PFSK-1 (cell line): ENCODE results near the gene TPGS1.

Experiments
- POLR2AphosphoS5 ChIP-seq: IDR thresholded peaks from 2 replicates; pipeline ENCODE4 v1.6.1; 2012; ENCODE audit warnings: low read depth, mild to moderate bottlenecking, control low read depth, low read length, moderate library complexity
- SIN3A ChIP-seq: IDR thresholded peaks from 2 replicates; pipeline ENCODE4 v1.6.1; 2012; ENCODE audit warnings: mild to moderate bottlenecking, low read length, moderate library complexity, borderline replicate concordance; ENCODE audit not compliant: insufficient read depth
- TAF1 ChIP-seq: IDR thresholded peaks from 2 replicates; pipeline ENCODE4 v1.6.1; 2012; ENCODE audit warnings: low read length, control low read depth, borderline replicate concordance; ENCODE audit not compliant: insufficient read depth
- TF ChIP-seq, protein P1 (sequence below), 2 experiments: IDR thresholded peaks; 2 replicates each; pipeline versions ENCODE4 v1.6.1 to v1.8.0; 2011 to 2012; ENCODE audit warnings: low read depth in 2 of 2, low read length in 2 of 2, control low read depth in 1 of 2, inconsistent platforms in 1 of 2, mild to moderate bottlenecking in 1 of 2, moderate library complexity in 1 of 2; ENCODE audit not compliant: insufficient read depth in 1 of 2

DNA sequence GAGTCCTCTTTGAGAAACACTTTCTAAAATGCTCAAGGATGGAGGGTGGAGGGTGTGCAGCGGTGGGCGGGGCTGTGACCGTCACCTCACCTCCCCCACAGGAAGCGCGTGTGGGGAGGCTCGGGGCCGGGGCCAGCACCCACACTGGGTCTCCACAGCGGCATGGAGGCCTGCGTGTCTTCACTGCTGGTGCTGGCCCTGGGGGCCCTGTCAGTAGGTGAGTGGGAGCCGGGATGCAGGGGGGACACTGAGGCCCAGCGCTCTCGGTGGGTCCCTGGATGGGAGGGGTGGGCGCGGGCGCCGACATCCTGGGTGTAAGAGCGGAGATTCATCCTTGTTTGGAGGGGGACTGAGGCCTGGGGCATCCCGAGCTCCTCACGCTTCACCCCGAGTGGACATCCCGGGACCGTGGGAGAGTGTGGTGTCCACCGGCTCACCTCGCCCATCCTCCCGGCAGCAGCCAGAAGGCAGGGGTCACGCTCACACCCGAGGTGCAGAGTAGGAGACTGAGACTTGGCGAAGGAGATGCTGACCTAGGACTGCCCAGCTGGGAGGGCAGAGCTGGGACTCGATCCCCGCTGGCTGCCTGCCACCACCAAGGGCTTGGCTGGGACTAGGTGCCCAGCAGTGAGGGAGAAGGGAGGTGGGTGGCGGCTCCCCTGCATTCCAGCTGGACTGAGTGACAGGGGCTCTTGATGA lies 36.8 kb downstream of the TPGS1 start, which contains the start of gene GZMM:
- TF ChIP-seq TAF1 (no peak), POLR2AphosphoS5 (no peak), SIN3A (no peak)
- TF ChIP-seq, protein P1, sequence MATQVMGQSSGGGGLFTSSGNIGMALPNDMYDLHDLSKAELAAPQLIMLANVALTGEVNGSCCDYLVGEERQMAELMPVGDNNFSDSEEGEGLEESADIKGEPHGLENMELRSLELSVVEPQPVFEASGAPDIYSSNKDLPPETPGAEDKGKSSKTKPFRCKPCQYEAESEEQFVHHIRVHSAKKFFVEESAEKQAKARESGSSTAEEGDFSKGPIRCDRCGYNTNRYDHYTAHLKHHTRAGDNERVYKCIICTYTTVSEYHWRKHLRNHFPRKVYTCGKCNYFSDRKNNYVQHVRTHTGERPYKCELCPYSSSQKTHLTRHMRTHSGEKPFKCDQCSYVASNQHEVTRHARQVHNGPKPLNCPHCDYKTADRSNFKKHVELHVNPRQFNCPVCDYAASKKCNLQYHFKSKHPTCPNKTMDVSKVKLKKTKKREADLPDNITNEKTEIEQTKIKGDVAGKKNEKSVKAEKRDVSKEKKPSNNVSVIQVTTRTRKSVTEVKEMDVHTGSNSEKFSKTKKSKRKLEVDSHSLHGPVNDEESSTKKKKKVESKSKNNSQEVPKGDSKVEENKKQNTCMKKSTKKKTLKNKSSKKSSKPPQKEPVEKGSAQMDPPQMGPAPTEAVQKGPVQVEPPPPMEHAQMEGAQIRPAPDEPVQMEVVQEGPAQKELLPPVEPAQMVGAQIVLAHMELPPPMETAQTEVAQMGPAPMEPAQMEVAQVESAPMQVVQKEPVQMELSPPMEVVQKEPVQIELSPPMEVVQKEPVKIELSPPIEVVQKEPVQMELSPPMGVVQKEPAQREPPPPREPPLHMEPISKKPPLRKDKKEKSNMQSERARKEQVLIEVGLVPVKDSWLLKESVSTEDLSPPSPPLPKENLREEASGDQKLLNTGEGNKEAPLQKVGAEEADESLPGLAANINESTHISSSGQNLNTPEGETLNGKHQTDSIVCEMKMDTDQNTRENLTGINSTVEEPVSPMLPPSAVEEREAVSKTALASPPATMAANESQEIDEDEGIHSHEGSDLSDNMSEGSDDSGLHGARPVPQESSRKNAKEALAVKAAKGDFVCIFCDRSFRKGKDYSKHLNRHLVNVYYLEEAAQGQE (IDR thresholded peaks at IDR 0.05; ENCODE audit: insufficient read depth in 1 of 2, low read depth in 2 of 2, low read length in 2 of 2) = no peak
